Astrocyte (in vitro differentiated cells and primary cell): ENCODE data around the gene ANKEF1.
"Not testable (repeated sequence)": the region's sequence is repeated elsewhere in the genome, so short reads cannot be mapped to it uniquely, and the experiment has no call there.

Experiments used
- EZH2 ChIP-seq: IDR thresholded peaks from 2 replicates; pipeline ENCODE4 v1.6.1; 2012; ENCODE audit warnings: mild to moderate bottlenecking, low read length, inconsistent platforms; ENCODE audit not compliant: insufficient read depth
- TF ChIP-seq, protein P1 (sequence below): IDR thresholded peaks from 2 replicates; pipeline ENCODE4 v1.5.1; 2011; ENCODE audit warnings: low read depth, mild to moderate bottlenecking, inconsistent platforms, low read length, moderate library complexity; ENCODE audit not compliant: insufficient read depth

DNA sequence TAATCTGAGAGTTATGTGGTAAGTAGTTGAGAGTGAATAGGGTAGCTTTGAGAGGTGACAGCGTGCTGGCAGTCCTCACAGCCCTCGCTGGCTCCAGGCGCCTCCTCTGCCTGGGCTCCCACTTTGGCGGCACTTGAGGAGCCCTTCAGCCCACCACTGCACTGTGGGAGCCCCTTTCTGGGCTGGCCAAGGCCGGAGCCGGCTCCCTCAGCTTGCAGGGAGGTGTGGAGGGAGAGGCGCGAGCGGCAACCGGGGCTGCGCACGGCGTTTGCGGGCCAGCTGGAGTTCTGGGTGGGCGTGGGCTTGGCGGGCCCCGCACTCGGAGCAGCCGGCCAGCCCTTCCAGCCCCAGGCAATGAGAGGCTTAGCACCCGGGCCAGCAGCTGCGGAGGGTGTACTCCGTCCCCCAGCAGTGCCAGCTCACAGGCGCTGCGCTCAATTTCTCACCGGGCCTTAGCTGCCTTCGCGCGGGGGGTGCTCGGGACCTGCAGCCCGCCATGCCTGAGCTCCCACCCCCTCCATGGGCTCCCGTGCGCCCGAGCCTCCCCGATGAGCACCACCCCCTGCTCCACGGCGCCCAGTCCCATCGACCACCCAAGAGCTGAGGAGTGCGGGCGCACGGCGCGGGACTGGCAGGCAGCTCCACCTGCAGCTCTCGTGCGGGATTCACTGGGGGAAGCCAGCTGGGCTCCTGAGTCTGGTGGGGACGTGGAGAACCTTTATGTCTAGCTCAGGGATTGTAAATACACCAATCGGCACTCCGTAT, 3.2 kb upstream of the ANKEF1 start:
- TF ChIP-seq, protein P1, sequence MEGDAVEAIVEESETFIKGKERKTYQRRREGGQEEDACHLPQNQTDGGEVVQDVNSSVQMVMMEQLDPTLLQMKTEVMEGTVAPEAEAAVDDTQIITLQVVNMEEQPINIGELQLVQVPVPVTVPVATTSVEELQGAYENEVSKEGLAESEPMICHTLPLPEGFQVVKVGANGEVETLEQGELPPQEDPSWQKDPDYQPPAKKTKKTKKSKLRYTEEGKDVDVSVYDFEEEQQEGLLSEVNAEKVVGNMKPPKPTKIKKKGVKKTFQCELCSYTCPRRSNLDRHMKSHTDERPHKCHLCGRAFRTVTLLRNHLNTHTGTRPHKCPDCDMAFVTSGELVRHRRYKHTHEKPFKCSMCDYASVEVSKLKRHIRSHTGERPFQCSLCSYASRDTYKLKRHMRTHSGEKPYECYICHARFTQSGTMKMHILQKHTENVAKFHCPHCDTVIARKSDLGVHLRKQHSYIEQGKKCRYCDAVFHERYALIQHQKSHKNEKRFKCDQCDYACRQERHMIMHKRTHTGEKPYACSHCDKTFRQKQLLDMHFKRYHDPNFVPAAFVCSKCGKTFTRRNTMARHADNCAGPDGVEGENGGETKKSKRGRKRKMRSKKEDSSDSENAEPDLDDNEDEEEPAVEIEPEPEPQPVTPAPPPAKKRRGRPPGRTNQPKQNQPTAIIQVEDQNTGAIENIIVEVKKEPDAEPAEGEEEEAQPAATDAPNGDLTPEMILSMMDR: not testable (repeated sequence)
- not testable (repeated sequence) for TF ChIP-seq EZH2
